IMR-90 (cell line): Measurements from ENCODE around the gene CCDC102B. TPM values are rescaled to one million over a fixed set of nuclear protein-coding genes. Genes with fewer than 3 reads are reported as not detected.

Source experiments
- ATAC-seq: fragments of 200-7000 bp; cut with Tn5 transposase; 2 replicates; pipeline ENCODE4 v1.9.1; 2020; ENCODE audit warnings: low read depth, mild to moderate bottlenecking, moderate library complexity
- BruUV-seq: library from RNA; stranded (reverse); fragments of 400-500 nt; replicated peaks from 2 replicates; lab custom pipeline; 2021; lab: Mats Ljungman, UMichigan
- CTCF ChIA-PET: fragments of 300-600 bp; formaldehyde crosslinking; extraction: SDS; loops from one replicate; lab custom pipeline; 2021; ENCODE audit warnings: antibody characterized with exemption; lab: Yijun Ruan, JAX
- POLR2A ChIA-PET: fragments of 300-600 bp; sonication (Branson Sonifier 250); formaldehyde crosslinking; loops from one replicate; lab custom pipeline; 2022; ENCODE audit warnings: antibody characterized with exemption; ENCODE audit not compliant: unreplicated experiment; lab: Charles Lee
- DNase-seq: peaks from one replicate; pipeline ENCODE4 v3.0.0; 2013
- H2AFZ ChIP-seq: replicated peaks from 2 replicates; pipeline ENCODE3; 2013; ENCODE audit warnings: low read length, mild to moderate bottlenecking; ENCODE audit not compliant: poor library complexity
- H2AK5ac ChIP-seq: 2 replicates; pipeline ENCODE4 v1.6.1; 2013; ENCODE audit warnings: low read depth, low read length, inconsistent platforms
- H2AK9ac ChIP-seq: replicated peaks from 2 replicates; pipeline ENCODE3; 2013; ENCODE audit warnings: mild to moderate bottlenecking, low read depth, low read length, moderate library complexity; ENCODE audit not compliant: poor library complexity
- H2BK120ac ChIP-seq: 2 replicates; pipeline ENCODE4 v1.6.1; 2013; ENCODE audit warnings: low read depth, low read length, inconsistent platforms
- H2BK15ac ChIP-seq: 3 replicates; pipeline ENCODE4 v1.6.1; 2013; ENCODE audit warnings: low read depth, low read length, inconsistent platforms
- H2BK20ac ChIP-seq: 2 replicates; pipeline ENCODE4 v1.6.1; 2013; ENCODE audit warnings: low read depth, mild to moderate bottlenecking, inconsistent platforms, low read length, moderate library complexity
- H2BK5ac ChIP-seq: 2 replicates; pipeline ENCODE4 v1.6.1; 2013; ENCODE audit warnings: mild to moderate bottlenecking, low read depth, low read length, inconsistent platforms; ENCODE audit not compliant: poor library complexity, severe bottlenecking
- H3K14ac ChIP-seq: replicated peaks from 2 replicates; pipeline ENCODE4 v1.6.1; 2013; ENCODE audit warnings: low read depth, low read length, inconsistent platforms
- H3K18ac ChIP-seq: 2 replicates; pipeline ENCODE4 v1.6.1; 2013; ENCODE audit warnings: low read depth, low read length, control low read depth
- H3K23ac ChIP-seq: 2 replicates; pipeline ENCODE4 v1.6.1; 2013; ENCODE audit warnings: low read depth, low read length, inconsistent platforms
- H3K27ac ChIP-seq: 2 replicates; pipeline ENCODE4 v1.5.1; 2013; ENCODE audit warnings: mild to moderate bottlenecking, control low read depth, low read length; ENCODE audit not compliant: insufficient read depth
- H3K27me3 ChIP-seq: 2 replicates; pipeline ENCODE4 v1.6.1; 2013; ENCODE audit warnings: low read length; ENCODE audit not compliant: control insufficient read depth, insufficient read depth
- H3K36me3 ChIP-seq: 2 replicates; pipeline ENCODE4 v1.6.1; 2013; ENCODE audit warnings: low read length, mixed read lengths; ENCODE audit not compliant: control insufficient read depth, insufficient read depth
- H3K4ac ChIP-seq: 2 replicates; pipeline ENCODE4 v1.6.1; 2013; ENCODE audit warnings: low read depth, low read length, inconsistent platforms
- H3K4me1 ChIP-seq: 2 replicates; pipeline ENCODE4 v1.6.1; 2013; ENCODE audit warnings: low read length, mixed read lengths; ENCODE audit not compliant: control insufficient read depth, insufficient read depth
- H3K4me2 ChIP-seq: 2 replicates; pipeline ENCODE4 v1.6.1; 2013; ENCODE audit warnings: low read depth, mild to moderate bottlenecking, control low read depth, low read length, moderate library complexity
- H3K4me3 ChIP-seq: 2 replicates; pipeline ENCODE4 v1.5.1; 2013; ENCODE audit warnings: low read depth, mild to moderate bottlenecking, control low read depth, low read length, moderate library complexity; ENCODE audit not compliant: insufficient read depth
- H3K56ac ChIP-seq: 2 replicates; pipeline ENCODE4 v1.6.1; 2013; ENCODE audit warnings: low read length, inconsistent platforms; ENCODE audit not compliant: insufficient read depth; ENCODE audit errors: extremely low read depth
- H3K79me1 ChIP-seq, 2 experiments: 2 replicates each; pipeline ENCODE4 v1.6.1; 2013; ENCODE audit warnings: low read length in 2 of 2, inconsistent platforms in 1 of 2, low read depth in 1 of 2
- H3K9ac ChIP-seq: 2 replicates; pipeline ENCODE4 v1.6.1; 2013; ENCODE audit warnings: low read depth, low read length, control low read depth
- H3K9me1 ChIP-seq: 2 replicates; pipeline ENCODE4 v1.6.1; 2013; ENCODE audit warnings: low read length, inconsistent platforms; ENCODE audit not compliant: insufficient read depth
- H3K9me3 ChIP-seq: 2 replicates; pipeline ENCODE4 v1.6.1; 2013; ENCODE audit warnings: low read length; ENCODE audit not compliant: control insufficient read depth, insufficient read depth
- H4K20me1 ChIP-seq: 2 replicates; pipeline ENCODE4 v1.6.1; 2013; ENCODE audit warnings: low read length, inconsistent platforms; ENCODE audit not compliant: insufficient read depth
- H4K5ac ChIP-seq: 2 replicates; pipeline ENCODE4 v1.6.1; 2013; ENCODE audit warnings: mild to moderate bottlenecking, low read depth, low read length, control low read depth
- H4K8ac ChIP-seq, 2 experiments: 2 replicates each; pipeline ENCODE4 v1.6.1; 2013; ENCODE audit warnings: low read depth in 2 of 2, low read length in 2 of 2, control low read depth in 1 of 2, inconsistent platforms in 1 of 2
- H4K91ac ChIP-seq: 2 replicates; pipeline ENCODE4 v1.6.1; 2013; ENCODE audit warnings: low read depth, low read length, inconsistent platforms; ENCODE audit not compliant: insufficient read depth
- BHLHE40 ChIP-seq: fragments of 150-350 bp; IDR thresholded peaks from 2 replicates; pipeline ENCODE4 v1.6.1; 2016; ENCODE audit warnings: mild to moderate bottlenecking, low read depth, low read length
- CEBPB ChIP-seq: IDR thresholded peaks from 2 replicates; pipeline ENCODE4 v1.6.1; 2012; ENCODE audit warnings: low read depth, low read length, improper control_type of control experiment
- CHD1 ChIP-seq: IDR thresholded peaks from 2 replicates; pipeline ENCODE4 v1.6.1; 2012; ENCODE audit warnings: low read depth, low read length, improper control_type of control experiment
- FOS ChIP-seq: fragments of 150-350 bp; IDR thresholded peaks from 2 replicates; pipeline ENCODE4 v1.6.1; 2016; ENCODE audit warnings: low read depth, low read length
- MAFK ChIP-seq: IDR thresholded peaks from 2 replicates; pipeline ENCODE4 v1.6.1; 2012; ENCODE audit warnings: low read depth, low read length, improper control_type of control experiment
- MAZ ChIP-seq: IDR thresholded peaks from 2 replicates; pipeline ENCODE4 v1.6.1; 2012; ENCODE audit warnings: low read depth, mild to moderate bottlenecking, low read length, improper control_type of control experiment, moderate library complexity, borderline replicate concordance
- MXI1 ChIP-seq: IDR thresholded peaks from 2 replicates; pipeline ENCODE4 v1.6.1; 2012; ENCODE audit warnings: low read depth, mild to moderate bottlenecking, low read length, moderate library complexity, borderline replicate concordance
- NFE2L2 ChIP-seq: fragments of 150-350 bp; IDR thresholded peaks from 2 replicates; pipeline ENCODE4 v1.6.1; 2016; ENCODE audit warnings: low read depth, mild to moderate bottlenecking, low read length
- POLR2A ChIP-seq: IDR thresholded peaks from 2 replicates; pipeline ENCODE4 v1.6.1; 2012; ENCODE audit warnings: mild to moderate bottlenecking, low read depth, low read length
- RAD21 ChIP-seq: IDR thresholded peaks from 2 replicates; pipeline ENCODE4 v1.6.1; 2012; ENCODE audit warnings: low read length, improper control_type of control experiment
- RCOR1 ChIP-seq: IDR thresholded peaks from 2 replicates; pipeline ENCODE4 v1.6.1; 2012; ENCODE audit warnings: mild to moderate bottlenecking, low read length, improper control_type of control experiment; ENCODE audit not compliant: insufficient replicate concordance
- RFX5 ChIP-seq: IDR thresholded peaks from 2 replicates; pipeline ENCODE4 v1.8.0; 2012; ENCODE audit warnings: low read depth, mild to moderate bottlenecking, low read length, moderate library complexity
- WGBS, 2 experiments: methylation state at CpG; one replicate each; pipeline versions ENCODE4 v1.1.5 to v1.1.7; 2013; ENCODE audit warnings: missing lambda C conversion rate in 2 of 2; ENCODE audit not compliant: insufficient read length in 1 of 2; ENCODE audit errors: extremely low coverage in 2 of 2; 5-methylcytosine and 5-hydroxymethylcytosine counted together
- dilution Hi-C: fragments of 300-500 bp; cut with HindIII; formaldehyde crosslinking; loops from one replicate; pipeline ENCODE4 v1.14.3; 2018; ENCODE audit warnings: low sequenced_read_pairs; ENCODE audit not compliant: unreplicated experiment
- in situ Hi-C: fragments of 300-500 bp; cut with MboI; formaldehyde crosslinking; loops from 3 replicates; pipeline ENCODE4 v1.14.3; 2019; ENCODE audit warnings: low sequenced_read_pairs, inconsistent platforms, mixed read lengths
- intact Hi-C: fragments of 100-400 bp; cut with micrococcal nuclease; formaldehyde crosslinking; loops from 2 replicates; pipeline ENCODE4 v1.10.0; 2022
- polyA plus RNA-seq, 3 experiments: library from polyadenylated mRNA; depleted of rRNA; stranded (reverse); fragments of >200 nt; gene quantifications; 2 replicates each; pipeline ENCODE4 v1.2.3, GENCODE V29; 2012; ENCODE audit warnings: low replicate concordance in 1 of 3
- total RNA-seq: library from RNA; depleted of rRNA; stranded (reverse); fragments of >200 nt; gene quantifications from 2 replicates; pipeline ENCODE4 v1.2.3, GENCODE V29; 2012
- TF ChIP-seq, protein P1 (sequence below): fragments of 150-350 bp; IDR thresholded peaks from 2 replicates; pipeline ENCODE4 v1.6.1; 2017; ENCODE audit warnings: mild to moderate bottlenecking, antibody characterized with exemption, low read length, low read depth
- TF ChIP-seq, protein P2 (sequence below): conservative IDR thresholded peaks from 2 replicates; pipeline ENCODE4 v1.5.1; 2012; ENCODE audit warnings: mild to moderate bottlenecking, low read depth, low read length, improper control_type of control experiment

Gene CCDC102B
- total and polyA plus RNA-seq, 2 of the 4 experiments (the other 2 are of a cell fraction), result 0.54 to 1.4 TPM

DNA sequence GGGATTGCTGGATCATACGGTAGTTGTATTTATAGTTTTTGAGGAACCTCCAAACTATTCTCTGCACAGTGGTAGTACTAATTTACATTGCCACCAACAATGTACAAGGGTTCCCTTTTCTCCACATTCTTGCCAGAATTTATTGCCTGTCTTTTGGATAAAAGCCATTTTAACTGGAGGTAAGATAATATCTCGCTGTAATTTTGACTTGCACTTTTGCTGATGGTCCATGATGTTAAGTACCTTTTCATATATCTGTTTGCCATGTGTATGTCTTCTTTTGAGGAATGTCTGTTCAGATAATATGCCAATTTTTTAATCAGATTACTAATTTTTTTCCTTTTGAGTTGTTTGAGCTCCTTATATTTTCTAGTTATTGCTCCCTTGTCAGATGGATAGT lies 158.8 kb downstream of the CCDC102B start:
- ATAC-seq, result no peak
- Histone ChIP-seq H3K18ac (no peak overlapping the region), H3K27ac (no peak overlapping the region), H4K8ac (no peak overlapping the region), H3K4me1 (no peaks in the 10 kb centered on the region), H3K79me1 (no peaks in the 10 kb centered on the region), H3K9me3 (no peaks in the 10 kb centered on the region), H2BK20ac (no peak overlapping the region), H3K4me2 (no peak overlapping the region), H3K9ac (no peak overlapping the region), H3K4ac (no peak overlapping the region), H2BK15ac (no peak overlapping the region), H2BK120ac (no peak overlapping the region), H3K56ac (no peak overlapping the region), H3K14ac (no peak overlapping the region), H2AFZ (no peak overlapping the region), H4K91ac (no peak overlapping the region), H2BK5ac (no peak overlapping the region), H4K5ac (no peak overlapping the region), H3K4me3 (no peak overlapping the region), H4K20me1 (no peaks in the 10 kb centered on the region), H2AK5ac (no peak overlapping the region), H3K23ac (no peak overlapping the region), H3K27me3 (no peaks in the 10 kb centered on the region), H2AK9ac (no peak overlapping the region), H3K9me1 (no peaks in the 10 kb centered on the region), H3K36me3 (no peaks in the 10 kb centered on the region)
- ChIA-PET CTCF (no interaction called here), POLR2A (no interaction called here)
- WGBS, 2 experiments, result no CpG with 5 or more reads among the region's 2 CpGs
- intact Hi-C loops, result no loop called here
- DNase-seq, result no peak
- dilution Hi-C loops, result no loop called here
- TF ChIP-seq MAZ, result no peak
- no peak for TF ChIP-seq MXI1
- TF ChIP-seq RFX5, result no peak
- no peak for TF ChIP-seq RCOR1
- TF ChIP-seq CHD1, result no peak
- no peak for TF ChIP-seq FOS
- TF ChIP-seq, protein P1, sequence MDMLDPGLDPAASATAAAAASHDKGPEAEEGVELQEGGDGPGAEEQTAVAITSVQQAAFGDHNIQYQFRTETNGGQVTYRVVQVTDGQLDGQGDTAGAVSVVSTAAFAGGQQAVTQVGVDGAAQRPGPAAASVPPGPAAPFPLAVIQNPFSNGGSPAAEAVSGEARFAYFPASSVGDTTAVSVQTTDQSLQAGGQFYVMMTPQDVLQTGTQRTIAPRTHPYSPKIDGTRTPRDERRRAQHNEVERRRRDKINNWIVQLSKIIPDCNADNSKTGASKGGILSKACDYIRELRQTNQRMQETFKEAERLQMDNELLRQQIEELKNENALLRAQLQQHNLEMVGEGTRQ, result no peak
- no peak for TF ChIP-seq MAFK
- no peak for TF ChIP-seq NFE2L2
- no peak for TF ChIP-seq RAD21
- TF ChIP-seq BHLHE40, result no peak
- no peak for TF ChIP-seq POLR2A
- TF ChIP-seq, protein P2, sequence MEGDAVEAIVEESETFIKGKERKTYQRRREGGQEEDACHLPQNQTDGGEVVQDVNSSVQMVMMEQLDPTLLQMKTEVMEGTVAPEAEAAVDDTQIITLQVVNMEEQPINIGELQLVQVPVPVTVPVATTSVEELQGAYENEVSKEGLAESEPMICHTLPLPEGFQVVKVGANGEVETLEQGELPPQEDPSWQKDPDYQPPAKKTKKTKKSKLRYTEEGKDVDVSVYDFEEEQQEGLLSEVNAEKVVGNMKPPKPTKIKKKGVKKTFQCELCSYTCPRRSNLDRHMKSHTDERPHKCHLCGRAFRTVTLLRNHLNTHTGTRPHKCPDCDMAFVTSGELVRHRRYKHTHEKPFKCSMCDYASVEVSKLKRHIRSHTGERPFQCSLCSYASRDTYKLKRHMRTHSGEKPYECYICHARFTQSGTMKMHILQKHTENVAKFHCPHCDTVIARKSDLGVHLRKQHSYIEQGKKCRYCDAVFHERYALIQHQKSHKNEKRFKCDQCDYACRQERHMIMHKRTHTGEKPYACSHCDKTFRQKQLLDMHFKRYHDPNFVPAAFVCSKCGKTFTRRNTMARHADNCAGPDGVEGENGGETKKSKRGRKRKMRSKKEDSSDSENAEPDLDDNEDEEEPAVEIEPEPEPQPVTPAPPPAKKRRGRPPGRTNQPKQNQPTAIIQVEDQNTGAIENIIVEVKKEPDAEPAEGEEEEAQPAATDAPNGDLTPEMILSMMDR, result no peak
- no peak for TF ChIP-seq CEBPB
- no TSS peak for BruUV-seq
- in situ Hi-C loops, result no loop called here
